Measurements from ENCODE around the gene CYP1A2.
"Not testable (repeated sequence)": the region's sequence is repeated elsewhere in the genome, so short reads cannot be mapped to it uniquely, and the experiment has no call there.

DNA sequence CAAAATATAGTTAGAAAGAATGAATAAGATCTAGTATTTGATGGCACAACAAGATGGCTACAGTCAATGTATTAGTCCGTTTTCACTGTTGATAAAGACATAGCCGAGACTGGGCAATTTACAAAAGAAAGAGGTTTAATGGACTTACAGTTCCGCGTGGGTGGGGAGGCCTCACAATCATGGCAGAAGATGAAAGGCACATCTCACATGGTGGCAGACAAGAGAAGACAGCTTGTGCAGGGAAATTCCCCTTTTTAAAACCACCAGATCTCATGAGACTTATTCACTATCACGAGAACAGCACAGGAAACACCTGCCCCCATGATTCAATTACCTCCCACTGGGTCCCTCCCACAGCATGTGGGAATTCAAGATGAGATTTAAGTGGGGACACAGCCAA is 10.4 kb upstream of the CYP1A2 start:
- TF ChIP-seq EZH2phosphoT487 (IDR thresholded peaks at IDR 0.05; ENCODE audit: borderline replicate concordance, low read depth, low read length): not testable (repeated sequence)
- TF ChIP-seq, protein P1, sequence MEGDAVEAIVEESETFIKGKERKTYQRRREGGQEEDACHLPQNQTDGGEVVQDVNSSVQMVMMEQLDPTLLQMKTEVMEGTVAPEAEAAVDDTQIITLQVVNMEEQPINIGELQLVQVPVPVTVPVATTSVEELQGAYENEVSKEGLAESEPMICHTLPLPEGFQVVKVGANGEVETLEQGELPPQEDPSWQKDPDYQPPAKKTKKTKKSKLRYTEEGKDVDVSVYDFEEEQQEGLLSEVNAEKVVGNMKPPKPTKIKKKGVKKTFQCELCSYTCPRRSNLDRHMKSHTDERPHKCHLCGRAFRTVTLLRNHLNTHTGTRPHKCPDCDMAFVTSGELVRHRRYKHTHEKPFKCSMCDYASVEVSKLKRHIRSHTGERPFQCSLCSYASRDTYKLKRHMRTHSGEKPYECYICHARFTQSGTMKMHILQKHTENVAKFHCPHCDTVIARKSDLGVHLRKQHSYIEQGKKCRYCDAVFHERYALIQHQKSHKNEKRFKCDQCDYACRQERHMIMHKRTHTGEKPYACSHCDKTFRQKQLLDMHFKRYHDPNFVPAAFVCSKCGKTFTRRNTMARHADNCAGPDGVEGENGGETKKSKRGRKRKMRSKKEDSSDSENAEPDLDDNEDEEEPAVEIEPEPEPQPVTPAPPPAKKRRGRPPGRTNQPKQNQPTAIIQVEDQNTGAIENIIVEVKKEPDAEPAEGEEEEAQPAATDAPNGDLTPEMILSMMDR (conservative IDR thresholded peaks at IDR 0.05; ENCODE audit: low read length): not testable (repeated sequence)

All from OCI-LY7 (cell line).